Upper lobe of left lung (tissue), 4 donors: ENCODE measurements around the gene TRIM71.

Experiments used
- EP300 ChIP-seq, 4 donors: sonication (generic); formaldehyde crosslinking; IDR thresholded peaks; one replicate each; pipeline ENCODE4 v1.5.1; 2017; ENCODE audit warnings: antibody characterized with exemption in 4 of 4, control low read depth in 2 of 4
- POLR2A ChIP-seq, 4 donors: fragments of 450-650 bp; IDR thresholded peaks; one replicate each; pipeline ENCODE4 v1.5.1; 2016 to 2017; ENCODE audit warnings: antibody characterized with exemption in 4 of 4, mild to moderate bottlenecking in 2 of 4
- TF ChIP-seq, protein P1 (sequence below), 6 experiments: fragments of 450-650 bp in 4 of 6; fragments of 200-600 bp in 2 of 6; sonication (generic) in 2 of 6; IDR thresholded peaks; one replicate each; pipeline ENCODE4 v1.5.1; 2016 to 2019; ENCODE audit warnings: antibody characterized with exemption in 6 of 6

DNA sequence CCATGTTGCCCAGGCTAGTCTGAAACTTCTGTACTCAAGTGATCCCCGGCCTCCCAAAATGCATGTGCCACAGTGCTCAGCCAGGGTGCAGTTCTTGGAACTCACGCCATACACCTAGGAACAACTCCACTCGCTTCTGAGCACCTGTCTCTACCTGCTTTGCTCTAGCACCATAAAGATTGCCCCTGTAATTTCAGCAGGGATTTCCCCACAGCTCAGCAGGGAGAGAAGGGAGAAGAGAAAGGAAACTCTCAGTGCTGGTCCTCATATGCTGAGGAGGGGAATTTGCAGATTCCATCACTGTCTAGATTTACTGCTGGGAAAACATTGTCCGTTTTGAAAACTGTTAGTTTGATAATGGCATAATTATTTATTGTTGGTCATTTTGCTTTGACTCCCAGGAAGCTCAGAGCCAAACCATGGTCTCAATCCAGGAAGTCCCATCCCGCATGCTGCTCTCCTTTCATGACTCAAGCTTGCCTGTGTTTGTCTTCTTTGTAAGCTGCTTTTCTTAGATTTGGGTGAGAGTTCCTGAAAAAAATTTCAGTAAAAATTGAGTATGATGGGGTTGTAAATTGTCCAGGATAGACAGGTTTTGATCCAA lies 24.2 kb downstream of the TRIM71 start:
- TF ChIP-seq EP300 (IDR thresholded peaks at IDR 0.05) (no peak), POLR2A (IDR thresholded peaks at IDR 0.05) (no peak)
- TF ChIP-seq, protein P1, sequence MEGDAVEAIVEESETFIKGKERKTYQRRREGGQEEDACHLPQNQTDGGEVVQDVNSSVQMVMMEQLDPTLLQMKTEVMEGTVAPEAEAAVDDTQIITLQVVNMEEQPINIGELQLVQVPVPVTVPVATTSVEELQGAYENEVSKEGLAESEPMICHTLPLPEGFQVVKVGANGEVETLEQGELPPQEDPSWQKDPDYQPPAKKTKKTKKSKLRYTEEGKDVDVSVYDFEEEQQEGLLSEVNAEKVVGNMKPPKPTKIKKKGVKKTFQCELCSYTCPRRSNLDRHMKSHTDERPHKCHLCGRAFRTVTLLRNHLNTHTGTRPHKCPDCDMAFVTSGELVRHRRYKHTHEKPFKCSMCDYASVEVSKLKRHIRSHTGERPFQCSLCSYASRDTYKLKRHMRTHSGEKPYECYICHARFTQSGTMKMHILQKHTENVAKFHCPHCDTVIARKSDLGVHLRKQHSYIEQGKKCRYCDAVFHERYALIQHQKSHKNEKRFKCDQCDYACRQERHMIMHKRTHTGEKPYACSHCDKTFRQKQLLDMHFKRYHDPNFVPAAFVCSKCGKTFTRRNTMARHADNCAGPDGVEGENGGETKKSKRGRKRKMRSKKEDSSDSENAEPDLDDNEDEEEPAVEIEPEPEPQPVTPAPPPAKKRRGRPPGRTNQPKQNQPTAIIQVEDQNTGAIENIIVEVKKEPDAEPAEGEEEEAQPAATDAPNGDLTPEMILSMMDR (IDR thresholded peaks at IDR 0.05) = no peak
